Measurements from ENCODE around the gene VWA8.

The VWA8 gene

DNA sequence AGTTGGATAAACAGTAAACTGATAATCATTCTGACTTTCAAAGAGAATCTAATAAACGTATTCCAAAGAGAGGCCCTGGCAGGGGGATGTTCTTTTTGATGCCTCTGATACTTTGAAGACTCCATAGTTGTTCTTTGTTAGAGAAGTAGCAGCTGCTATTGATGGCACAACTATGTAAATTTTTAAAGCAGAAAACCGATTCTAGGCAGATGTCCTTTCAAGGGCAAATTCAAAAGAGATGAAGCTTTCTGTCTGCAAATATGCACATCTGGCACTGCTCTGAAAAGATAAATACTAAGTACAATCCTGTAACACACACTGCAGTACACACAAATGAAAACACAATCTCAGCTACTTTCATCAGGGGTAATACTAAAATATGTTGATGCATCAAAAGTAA lies 250.1 kb downstream of the VWA8 start:
- TF ChIP-seq, protein P1, sequence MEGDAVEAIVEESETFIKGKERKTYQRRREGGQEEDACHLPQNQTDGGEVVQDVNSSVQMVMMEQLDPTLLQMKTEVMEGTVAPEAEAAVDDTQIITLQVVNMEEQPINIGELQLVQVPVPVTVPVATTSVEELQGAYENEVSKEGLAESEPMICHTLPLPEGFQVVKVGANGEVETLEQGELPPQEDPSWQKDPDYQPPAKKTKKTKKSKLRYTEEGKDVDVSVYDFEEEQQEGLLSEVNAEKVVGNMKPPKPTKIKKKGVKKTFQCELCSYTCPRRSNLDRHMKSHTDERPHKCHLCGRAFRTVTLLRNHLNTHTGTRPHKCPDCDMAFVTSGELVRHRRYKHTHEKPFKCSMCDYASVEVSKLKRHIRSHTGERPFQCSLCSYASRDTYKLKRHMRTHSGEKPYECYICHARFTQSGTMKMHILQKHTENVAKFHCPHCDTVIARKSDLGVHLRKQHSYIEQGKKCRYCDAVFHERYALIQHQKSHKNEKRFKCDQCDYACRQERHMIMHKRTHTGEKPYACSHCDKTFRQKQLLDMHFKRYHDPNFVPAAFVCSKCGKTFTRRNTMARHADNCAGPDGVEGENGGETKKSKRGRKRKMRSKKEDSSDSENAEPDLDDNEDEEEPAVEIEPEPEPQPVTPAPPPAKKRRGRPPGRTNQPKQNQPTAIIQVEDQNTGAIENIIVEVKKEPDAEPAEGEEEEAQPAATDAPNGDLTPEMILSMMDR (IDR thresholded peaks at IDR 0.05; ENCODE audit: low read depth, low read length), result no peak
- H3K36me3 ChIP-seq, result peaks cover 2% of the 10 kb centered on the region; the same call in 1 of the 2 replicates
- DNase-seq, result no peak
- no peaks in the 10 kb centered on the region for H3K4me1 ChIP-seq
- H3K9me3 ChIP-seq, result no peaks in the 10 kb centered on the region
- H3K4me3 ChIP-seq (ENCODE audit: low read depth, low read length), result no peak overlapping the region
- H3K27me3 ChIP-seq, result no peaks in the 10 kb centered on the region

DNA sequence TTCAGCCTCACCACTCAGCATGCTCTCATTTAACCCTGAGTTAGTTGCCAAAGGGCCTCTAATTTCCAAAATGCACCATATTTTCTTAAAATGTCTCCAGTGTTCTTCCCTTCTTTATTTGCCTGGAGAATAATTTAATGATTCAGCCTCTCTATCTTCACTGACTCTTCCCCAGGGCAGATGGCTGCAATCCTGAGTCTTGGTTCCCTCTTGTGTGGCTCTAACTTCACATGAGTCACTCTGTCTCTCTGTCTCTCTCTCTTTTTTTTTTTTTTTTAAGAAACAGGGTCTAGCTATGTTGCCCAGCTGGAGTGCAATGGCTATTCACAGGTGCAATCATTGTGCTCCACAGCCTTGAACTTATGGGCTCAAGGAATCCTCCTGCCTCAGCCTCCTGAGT lies 251.4 kb downstream of the VWA8 start:
- no peak for DNase-seq
- H3K4me1 ChIP-seq, result no peaks in the 10 kb centered on the region
- H3K27me3 ChIP-seq, result no peaks in the 10 kb centered on the region

DNA sequence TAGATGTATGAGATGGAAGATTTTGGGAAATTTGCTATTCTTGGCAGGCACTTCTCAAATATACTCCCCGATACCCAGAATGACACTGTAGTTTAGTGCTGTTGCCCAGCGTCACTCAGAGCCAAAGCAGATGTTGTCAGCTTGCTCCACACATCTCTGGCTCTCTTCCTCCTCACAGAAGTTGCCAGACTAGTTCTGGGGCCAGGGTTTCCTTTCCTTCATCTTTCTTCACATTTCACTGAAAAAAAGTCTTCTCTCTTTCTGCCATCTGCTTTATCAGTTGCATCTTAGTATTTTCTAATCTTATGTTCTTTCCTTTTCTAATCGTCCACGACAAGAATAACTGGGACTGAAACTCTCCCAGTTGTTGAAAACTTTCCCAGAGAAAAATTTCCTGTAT lies 252.2 kb downstream of the VWA8 start:
- Histone ChIP-seq H3K9me3 (no peaks in the 10 kb centered on the region), H3K4me1 (no peaks in the 10 kb centered on the region), H3K4me3 (ENCODE audit: low read depth, low read length) (no peak overlapping the region), H3K36me3 (no peaks in the 10 kb centered on the region), H3K27me3 (no peaks in the 10 kb centered on the region)
- TF ChIP-seq, protein P1 (IDR thresholded peaks at IDR 0.05; ENCODE audit: low read depth, low read length), result no peak
- DNase-seq, result no peak

More for the DNA sequence above, 251.4 kb downstream of the VWA8 start:
- Histone ChIP-seq H3K9me3 (no peaks in the 10 kb centered on the region), H3K36me3 (no peaks in the 10 kb centered on the region), H3K4me3 (ENCODE audit: low read depth, low read length) (no peak overlapping the region)
- TF ChIP-seq, protein P1 (IDR thresholded peaks at IDR 0.05; ENCODE audit: low read depth, low read length), result no peak

DNA sequence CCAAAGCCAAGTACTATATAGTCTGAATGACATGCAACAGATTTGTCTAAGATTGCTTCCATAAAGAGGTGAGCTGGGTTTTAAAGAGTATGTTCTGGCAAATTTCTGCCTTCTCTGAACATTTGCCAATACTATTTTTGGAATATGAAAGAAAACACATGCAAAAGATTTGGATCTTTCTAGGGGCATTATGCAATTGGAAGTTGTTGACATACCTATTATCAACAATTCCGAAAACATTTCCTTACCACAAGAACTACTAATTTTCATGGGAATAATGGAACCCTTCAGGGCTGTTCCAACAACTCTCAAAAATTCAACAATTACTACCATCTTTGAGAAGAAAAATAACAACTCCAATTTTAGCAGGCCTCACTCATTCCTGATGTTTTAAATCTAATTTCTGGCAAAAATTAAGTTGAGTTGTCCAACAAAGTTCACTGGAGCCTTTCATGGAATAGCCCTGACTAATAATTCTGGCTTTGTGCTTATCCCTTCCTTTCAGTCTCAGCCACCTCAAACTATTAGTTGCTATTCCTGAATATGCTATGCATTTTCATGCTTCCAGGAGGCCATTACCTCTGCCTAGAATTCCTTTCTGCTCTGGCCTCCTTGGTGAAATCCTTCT lies 253.6 kb downstream of the VWA8 start:
- Histone ChIP-seq H3K4me1 (no peaks in the 10 kb centered on the region), H3K27me3 (no peaks in the 10 kb centered on the region), H3K9me3 (no peaks in the 10 kb centered on the region), H3K36me3 (no peaks in the 10 kb centered on the region), H3K4me3 (ENCODE audit: low read depth, low read length) (no peak overlapping the region)
- TF ChIP-seq, protein P1 (IDR thresholded peaks at IDR 0.05; ENCODE audit: low read depth, low read length), result no peak
- no peak for DNase-seq

DNA sequence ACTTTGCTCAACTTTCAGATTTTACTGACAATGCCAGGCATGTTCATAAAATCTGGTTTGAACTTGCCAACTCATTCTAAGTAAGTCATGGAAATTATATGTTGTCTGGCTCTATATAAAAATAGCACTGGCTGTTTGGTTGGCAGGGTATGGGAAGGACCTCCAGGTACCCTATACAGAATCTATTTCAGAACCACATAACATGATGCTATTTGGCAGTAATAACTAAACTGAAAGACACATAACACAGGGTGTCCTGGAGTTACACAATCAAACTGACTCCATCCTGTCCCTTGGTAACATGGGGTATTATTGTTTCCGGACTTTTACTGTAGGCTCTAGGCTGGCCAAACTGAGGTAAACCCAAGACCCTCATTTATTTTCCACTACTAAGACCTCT lies 254.8 kb downstream of the VWA8 start:
- Histone ChIP-seq H3K4me3 (ENCODE audit: low read depth, low read length) (no peak overlapping the region), H3K4me1 (no peaks in the 10 kb centered on the region), H3K27me3 (no peaks in the 10 kb centered on the region), H3K36me3 (no peaks in the 10 kb centered on the region), H3K9me3 (no peaks in the 10 kb centered on the region)
- no peak for DNase-seq
- TF ChIP-seq, protein P1 (IDR thresholded peaks at IDR 0.05; ENCODE audit: low read depth, low read length), result no peak

DNA sequence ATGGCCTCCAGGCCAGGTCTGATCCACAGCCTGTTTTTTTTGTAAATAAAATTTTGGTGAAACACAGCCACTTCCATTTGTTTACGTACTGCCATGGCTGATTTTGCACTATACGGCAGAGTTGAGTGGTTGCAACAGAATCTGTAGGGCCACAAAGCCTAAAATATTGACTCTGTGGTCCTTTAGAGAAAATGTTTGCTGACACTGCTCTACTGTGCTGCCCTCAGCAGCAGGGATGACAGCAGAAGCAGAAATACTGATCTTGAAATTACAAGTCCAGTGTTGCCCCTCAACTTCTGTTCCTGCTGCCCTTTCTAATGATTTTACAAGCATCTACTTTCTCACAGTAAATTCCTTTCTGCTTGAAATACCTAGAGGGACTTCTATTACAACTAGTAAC lies 258.4 kb downstream of the VWA8 start:
- H3K36me3 ChIP-seq, result peaks cover 5% of the 10 kb centered on the region; the same call in 1 of the 2 replicates
- H3K27me3 ChIP-seq, result no peaks in the 10 kb centered on the region
- no peak for DNase-seq
- peaks cover 5% of the 10 kb centered on the region; the same call in 1 of the 2 replicates for H3K4me1 ChIP-seq
- TF ChIP-seq, protein P1 (IDR thresholded peaks at IDR 0.05; ENCODE audit: low read depth, low read length), result no peak
- no peaks in the 10 kb centered on the region for H3K9me3 ChIP-seq
- H3K4me3 ChIP-seq (ENCODE audit: low read depth, low read length), result no peak overlapping the region
